ENCODE results near the gene PIK3C2A.

DNA sequence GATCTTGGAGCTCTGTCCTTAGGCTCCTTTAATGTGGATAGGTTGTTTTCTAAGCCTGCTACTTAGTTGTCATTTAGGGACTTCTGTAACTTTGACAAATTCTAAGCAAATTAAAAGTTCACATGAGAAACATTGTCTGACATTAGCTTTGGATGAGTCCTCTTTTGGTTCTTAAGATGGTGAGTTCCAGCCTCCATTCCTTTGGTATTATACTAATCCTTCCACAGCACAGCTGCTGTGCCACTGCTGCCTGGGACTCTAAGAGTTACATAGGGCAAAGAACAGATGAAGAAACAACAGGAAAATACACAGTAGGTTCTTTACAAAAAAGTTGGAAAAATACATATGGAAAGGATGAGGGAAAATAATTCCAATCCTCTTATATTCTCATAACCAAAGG is 25.3 kb upstream of the PIK3C2A start:
- no peak for TF ChIP-seq EGR1 (IDR thresholded peaks at IDR 0.05; ENCODE audit: borderline replicate concordance, low read depth, low read length)
- no peak for TF ChIP-seq CTCF (IDR thresholded peaks at IDR 0.05; ENCODE audit: control extremely low read depth in 1 of 3, insufficient read depth in 1 of 3, low read depth in 1 of 3, low read length in 3 of 3)
- TF ChIP-seq RAD21 (IDR thresholded peaks at IDR 0.05 in 1 of 2, conservative IDR thresholded peaks at IDR 0.05 in 1 of 2; ENCODE audit: low read depth in 2 of 2, low read length in 2 of 2), result no peak
- TF ChIP-seq, protein P1, sequence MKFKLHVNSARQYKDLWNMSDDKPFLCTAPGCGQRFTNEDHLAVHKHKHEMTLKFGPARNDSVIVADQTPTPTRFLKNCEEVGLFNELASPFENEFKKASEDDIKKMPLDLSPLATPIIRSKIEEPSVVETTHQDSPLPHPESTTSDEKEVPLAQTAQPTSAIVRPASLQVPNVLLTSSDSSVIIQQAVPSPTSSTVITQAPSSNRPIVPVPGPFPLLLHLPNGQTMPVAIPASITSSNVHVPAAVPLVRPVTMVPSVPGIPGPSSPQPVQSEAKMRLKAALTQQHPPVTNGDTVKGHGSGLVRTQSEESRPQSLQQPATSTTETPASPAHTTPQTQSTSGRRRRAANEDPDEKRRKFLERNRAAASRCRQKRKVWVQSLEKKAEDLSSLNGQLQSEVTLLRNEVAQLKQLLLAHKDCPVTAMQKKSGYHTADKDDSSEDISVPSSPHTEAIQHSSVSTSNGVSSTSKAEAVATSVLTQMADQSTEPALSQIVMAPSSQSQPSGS (IDR thresholded peaks at IDR 0.05; ENCODE audit: low read length), result no peak
- TF ChIP-seq TBP (IDR thresholded peaks at IDR 0.05; ENCODE audit: low read depth, low read length), result no peak
- TF ChIP-seq FOSL1 (IDR thresholded peaks at IDR 0.05; ENCODE audit: insufficient read depth, low read depth, low read length), result no peak
- no peak for TF ChIP-seq GTF2F1 (IDR thresholded peaks at IDR 0.05; ENCODE audit: borderline replicate concordance, low read depth, low read length)

Measured in H1 (cell line).